HFFc6 (cell line): ENCODE results near the gene RAB38. TPM values are rescaled to one million over a fixed set of nuclear protein-coding genes. Genes with fewer than 3 reads are reported as not detected.

Source experiments
- DNase-seq: peaks from one replicate; pipeline ENCODE4 v3.0.0-alpha.2; 2018
- H3K27ac Mint-ChIP-seq: 2 replicates; pipeline ENCODE4 v1.8.0; 2020; ENCODE audit warnings: mild to moderate bottlenecking, mixed read lengths
- H3K27me3 Mint-ChIP-seq: 2 replicates; pipeline ENCODE4 v1.8.0; 2021; ENCODE audit warnings: mild to moderate bottlenecking, moderate library complexity, mixed read lengths; ENCODE audit not compliant: insufficient read depth
- H3K36me3 Mint-ChIP-seq: 2 replicates; pipeline ENCODE4 v1.8.0; 2021; ENCODE audit warnings: low read depth, mixed read lengths
- H3K4me1 Mint-ChIP-seq: 2 replicates; pipeline ENCODE4 v1.8.0; 2020; ENCODE audit warnings: low read depth, mixed read lengths
- H3K4me3 Mint-ChIP-seq: 2 replicates; pipeline ENCODE4 v1.8.0; 2020; ENCODE audit warnings: mild to moderate bottlenecking, moderate library complexity, mixed read lengths
- H3K9me3 Mint-ChIP-seq: 2 replicates; pipeline ENCODE4 v1.8.0; 2020; ENCODE audit warnings: mild to moderate bottlenecking, mixed read lengths
- CTCF ChIP-seq: fragments of 200-600 bp; sonication (generic); IDR thresholded peaks from 2 replicates; pipeline ENCODE4 v1.5.0; 2021; ENCODE audit warnings: antibody characterized with exemption, mild to moderate bottlenecking
- total RNA-seq, 6 experiments: library from RNA; stranded (reverse); fragmentation: NEBNext Ultra II Directional; extraction: Animal tissue kit (Norgen Biotek cat#: 25700); gene quantifications; 2 replicates in 1 of 6; 3 replicates in 5 of 6; pipeline ENCODE4 v1.2.3, GENCODE V29; 2021

The RAB38 gene
- total RNA-seq, 6 experiments from 2014 or later = 0.55 to 2.4 (median 1.8) TPM

- Mint-ChIP-seq H3K27ac (no peak overlapping the region), H3K9me3 (no peaks in the 10 kb centered on the region), H3K4me3 (no peak overlapping the region), H3K36me3 (no peaks in the 10 kb centered on the region), H3K27me3 (peaks cover 2% of the 10 kb centered on the region), H3K4me1 (peaks cover 13% of the 10 kb centered on the region)
- no peak for TF ChIP-seq CTCF
- no peak for DNase-seq
Measured at GRCh38 chr11:88171982-88172381, 3.3 kb downstream of the RAB38 start.

- Mint-ChIP-seq H3K27ac (no peak overlapping the region), H3K36me3 (no peaks in the 10 kb centered on the region), H3K4me3 (no peak overlapping the region), H3K4me1 (peaks cover 13% of the 10 kb centered on the region), H3K9me3 (no peaks in the 10 kb centered on the region), H3K27me3 (peaks cover 2% of the 10 kb centered on the region; the same call in 1 of the 2 replicates)
- TF ChIP-seq CTCF = no peak
- no peak for DNase-seq
Measured at GRCh38 chr11:88170673-88171072, 4.6 kb downstream of the RAB38 start.

GRCh38 chr11:88169881-88170280 is 5.4 kb downstream of the RAB38 start:
- Mint-ChIP-seq H3K27me3 (peaks cover 2% of the 10 kb centered on the region; the same call in 1 of the 2 replicates), H3K27ac (no peak overlapping the region), H3K4me3 (no peak overlapping the region), H3K9me3 (no peaks in the 10 kb centered on the region), H3K4me1 (peaks cover 9% of the 10 kb centered on the region), H3K36me3 (no peaks in the 10 kb centered on the region)
- no peak for TF ChIP-seq CTCF
- no peak for DNase-seq

GRCh38 chr11:88169471-88169870 is 5.8 kb downstream of the RAB38 start:
- Mint-ChIP-seq H3K36me3 (no peaks in the 10 kb centered on the region), H3K27me3 (peaks cover 2% of the 10 kb centered on the region; the same call in 1 of the 2 replicates), H3K9me3 (no peaks in the 10 kb centered on the region), H3K4me3 (no peak overlapping the region), H3K27ac (no peak overlapping the region), H3K4me1 (peaks cover 5% of the 10 kb centered on the region)
- DNase-seq = no peak
- no peak for TF ChIP-seq CTCF

- no peak overlapping the region for H3K27ac Mint-ChIP-seq
- H3K27me3 Mint-ChIP-seq = peaks cover 2% of the 10 kb centered on the region; the same call in 1 of the 2 replicates
- no peaks in the 10 kb centered on the region for H3K36me3 Mint-ChIP-seq
Measured at GRCh38 chr11:88167853-88168252, 7.4 kb downstream of the RAB38 start.

More at GRCh38 chr11:88167853-88168252, 7.4 kb downstream of the RAB38 start:
- TF ChIP-seq CTCF = no peak
- H3K4me1 Mint-ChIP-seq = no peaks in the 10 kb centered on the region
- H3K9me3 Mint-ChIP-seq = no peaks in the 10 kb centered on the region
- DNase-seq = no peak
- H3K4me3 Mint-ChIP-seq = no peak overlapping the region
